Esophagus muscularis mucosa (tissue), 4 donors: ENCODE measurements around the gene CIC.

Experiments used
- EP300 ChIP-seq: sonication (generic); formaldehyde crosslinking; IDR thresholded peaks from one replicate; pipeline ENCODE4 v1.6.1; 2017; ENCODE audit warnings: antibody characterized with exemption
- POLR2A ChIP-seq: fragments of 450-650 bp; IDR thresholded peaks from one replicate; pipeline ENCODE4 v1.6.1; 2017; ENCODE audit warnings: antibody characterized with exemption, moderate library complexity, mild to moderate bottlenecking, low read depth
- POLR2AphosphoS5 ChIP-seq, 2 donors: sonication (generic); formaldehyde crosslinking; IDR thresholded peaks; one replicate each; pipeline ENCODE4 v1.6.1; 2017; ENCODE audit warnings: antibody characterized with exemption in 2 of 2
- TF ChIP-seq, protein P1 (sequence below), 3 experiments: fragments of 200-600 bp in 2 of 3; fragments of 450-650 bp in 1 of 3; sonication (generic) in 2 of 3; IDR thresholded peaks; one replicate each; pipeline ENCODE4 v1.5.1; 2017 to 2019; ENCODE audit warnings: antibody characterized with exemption in 3 of 3, mild to moderate bottlenecking in 2 of 3, moderate library complexity in 1 of 3

DNA sequence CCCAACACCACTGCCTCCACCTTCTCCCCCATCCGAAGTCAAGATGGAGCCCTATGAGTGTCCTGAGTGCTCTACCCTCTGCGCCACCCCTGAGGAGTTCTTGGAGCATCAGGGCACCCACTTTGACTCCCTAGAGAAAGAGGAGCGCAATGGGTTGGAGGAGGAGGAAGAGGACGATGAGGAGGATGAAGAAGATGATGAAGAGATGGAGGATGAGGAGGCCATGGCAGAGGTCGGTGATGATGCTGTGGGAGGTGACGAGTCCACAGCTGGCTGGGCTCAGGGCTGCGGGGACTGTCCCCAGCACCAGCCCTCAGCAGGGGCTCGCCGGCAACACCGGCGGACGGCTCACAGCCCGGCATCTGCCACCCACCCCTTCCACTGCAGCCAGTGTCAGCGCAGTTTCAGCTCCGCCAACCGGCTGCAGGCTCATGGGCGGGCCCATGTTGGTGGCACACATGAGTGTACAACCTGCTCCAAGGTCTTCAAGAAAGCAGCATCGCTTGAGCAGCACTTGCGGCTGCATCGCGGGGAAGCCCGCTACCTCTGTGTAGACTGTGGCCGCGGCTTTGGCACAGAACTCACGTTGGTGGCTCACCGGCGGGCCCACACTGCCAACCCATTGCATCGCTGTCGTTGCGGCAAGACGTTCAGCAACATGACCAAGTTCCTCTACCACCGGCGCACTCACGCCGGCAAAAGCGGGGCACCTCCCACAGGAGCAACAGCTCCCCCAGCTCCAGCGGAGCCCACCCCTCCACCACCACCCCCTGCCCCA lies 43.9 kb upstream of the CIC start:
- TF ChIP-seq POLR2AphosphoS5 (IDR thresholded peaks at IDR 0.05), result no peak
- TF ChIP-seq, protein P1, sequence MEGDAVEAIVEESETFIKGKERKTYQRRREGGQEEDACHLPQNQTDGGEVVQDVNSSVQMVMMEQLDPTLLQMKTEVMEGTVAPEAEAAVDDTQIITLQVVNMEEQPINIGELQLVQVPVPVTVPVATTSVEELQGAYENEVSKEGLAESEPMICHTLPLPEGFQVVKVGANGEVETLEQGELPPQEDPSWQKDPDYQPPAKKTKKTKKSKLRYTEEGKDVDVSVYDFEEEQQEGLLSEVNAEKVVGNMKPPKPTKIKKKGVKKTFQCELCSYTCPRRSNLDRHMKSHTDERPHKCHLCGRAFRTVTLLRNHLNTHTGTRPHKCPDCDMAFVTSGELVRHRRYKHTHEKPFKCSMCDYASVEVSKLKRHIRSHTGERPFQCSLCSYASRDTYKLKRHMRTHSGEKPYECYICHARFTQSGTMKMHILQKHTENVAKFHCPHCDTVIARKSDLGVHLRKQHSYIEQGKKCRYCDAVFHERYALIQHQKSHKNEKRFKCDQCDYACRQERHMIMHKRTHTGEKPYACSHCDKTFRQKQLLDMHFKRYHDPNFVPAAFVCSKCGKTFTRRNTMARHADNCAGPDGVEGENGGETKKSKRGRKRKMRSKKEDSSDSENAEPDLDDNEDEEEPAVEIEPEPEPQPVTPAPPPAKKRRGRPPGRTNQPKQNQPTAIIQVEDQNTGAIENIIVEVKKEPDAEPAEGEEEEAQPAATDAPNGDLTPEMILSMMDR (IDR thresholded peaks at IDR 0.05), result no peak
- TF ChIP-seq POLR2A, result no peak
- TF ChIP-seq EP300, result no peak
